GM08714 (cell line): ENCODE measurements around the gene PTPRE.

Source experiments
- H3K4me3 ChIP-seq: fragments of 200-500 bp; sonication (Bioruptor generic); 2 replicates; pipeline ENCODE4 v1.5.1; 2014; ENCODE audit warnings: mild to moderate bottlenecking, low read length, inconsistent platforms
- ZNF274 ChIP-seq: IDR thresholded peaks from 2 replicates; pipeline ENCODE4 v1.6.1; 2012; ENCODE audit warnings: mild to moderate bottlenecking, low read depth, low read length

The PTPRE gene

DNA sequence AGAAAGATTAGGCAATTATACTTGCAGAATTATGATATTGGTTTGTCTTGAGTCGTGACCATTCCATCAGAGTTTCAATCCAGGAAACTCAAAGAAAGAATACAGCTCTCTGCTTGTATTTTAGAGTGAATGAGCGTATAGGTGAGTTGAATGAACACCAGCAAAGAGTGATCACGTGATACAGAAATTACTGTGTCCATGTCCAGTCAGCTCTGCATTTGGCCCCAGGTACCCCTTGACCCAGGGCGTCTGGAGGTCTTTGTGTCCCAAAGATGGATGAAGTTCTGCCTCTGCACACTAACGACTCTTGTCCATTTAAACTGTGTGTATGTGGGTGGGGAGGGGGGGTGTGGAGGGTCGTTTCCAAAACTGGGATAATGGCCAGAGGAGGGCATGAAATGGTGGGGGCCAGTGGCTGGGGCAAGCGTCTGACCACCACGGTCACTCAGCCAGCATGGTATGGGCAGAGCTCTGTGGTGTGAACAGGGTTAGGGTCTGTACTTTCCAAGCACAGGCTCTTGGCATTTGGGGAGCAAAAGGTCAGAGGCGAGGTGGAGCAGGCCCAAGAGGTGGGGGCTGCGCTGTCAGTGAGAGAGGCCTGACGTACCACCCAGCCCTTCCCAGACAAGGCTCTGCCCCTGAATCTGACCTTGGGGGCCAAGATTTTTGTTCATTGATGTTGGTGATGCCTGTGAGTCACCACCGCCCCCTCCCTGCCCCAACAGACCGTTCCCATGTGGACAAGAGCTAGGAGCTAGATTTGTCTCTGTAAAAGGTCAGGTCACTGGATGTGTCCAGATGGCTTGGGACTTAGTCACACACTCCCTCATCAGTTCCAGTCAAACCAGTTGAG is 1.4 kb downstream of the PTPRE start:
- no peak for TF ChIP-seq ZNF274
- H3K4me3 ChIP-seq = no peak overlapping the region

DNA sequence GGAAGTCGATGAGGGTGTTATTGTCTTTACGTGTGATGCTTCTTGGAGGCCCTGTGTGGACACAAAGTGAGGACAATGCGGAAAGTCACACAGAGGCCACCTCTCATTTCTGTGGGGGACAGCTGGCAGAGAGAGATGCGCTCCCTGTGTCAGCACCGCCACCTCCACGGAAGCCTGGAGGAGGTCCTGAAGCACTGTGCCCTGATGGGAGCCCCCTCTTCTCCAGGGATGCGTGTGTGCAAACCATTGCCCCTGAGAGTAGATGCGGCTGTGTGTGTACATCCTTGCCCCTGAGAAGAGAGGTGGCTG is 2.0 kb downstream of the PTPRE start:
- H3K4me3 ChIP-seq = no peak overlapping the region
- TF ChIP-seq ZNF274 = no peak

GRCh38 chr10:127909716-127910463 is 3.0 kb downstream of the PTPRE start:
- TF ChIP-seq ZNF274 = no peak
- no peak overlapping the region for H3K4me3 ChIP-seq

GRCh38 chr10:127910464-127910770 is 3.5 kb downstream of the PTPRE start:
- no peak overlapping the region for H3K4me3 ChIP-seq
- no peak for TF ChIP-seq ZNF274

DNA sequence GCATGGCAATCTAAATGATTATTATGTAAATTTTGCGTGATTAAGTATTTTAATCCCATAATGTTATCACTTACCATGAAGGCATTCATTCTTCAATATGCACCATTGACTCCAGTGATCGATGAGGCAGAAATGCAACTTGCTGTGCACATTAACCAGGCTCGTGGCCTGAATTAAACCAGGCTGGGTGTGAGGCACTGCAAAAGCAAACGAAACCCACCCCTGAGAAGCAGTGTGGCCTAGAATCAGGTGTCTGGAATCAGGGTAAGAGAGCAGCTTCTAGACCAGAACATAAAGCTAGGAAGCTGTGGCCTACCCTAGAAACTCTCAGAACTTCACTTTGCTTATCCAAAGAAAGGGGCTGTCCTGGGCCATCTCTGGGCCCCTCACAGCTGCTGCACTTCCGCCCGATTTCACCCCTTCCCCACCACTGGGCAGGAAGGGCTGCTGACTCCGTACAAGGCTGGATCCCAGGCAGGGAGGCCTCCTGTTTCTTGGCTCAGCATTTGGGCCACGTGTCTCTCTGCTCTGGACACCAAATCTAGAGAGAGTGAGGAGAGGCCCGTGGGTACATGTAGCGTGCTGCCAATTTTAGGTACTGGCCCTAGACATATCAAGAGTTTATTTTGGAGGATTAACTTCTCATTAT is 4.4 kb downstream of the PTPRE start:
- no peak overlapping the region for H3K4me3 ChIP-seq
- no peak for TF ChIP-seq ZNF274

GRCh38 chr10:127911867-127912257 is 5.0 kb downstream of the PTPRE start:
- TF ChIP-seq ZNF274 = no peak
- no peak overlapping the region for H3K4me3 ChIP-seq

- TF ChIP-seq ZNF274 = no peak
- no peak overlapping the region for H3K4me3 ChIP-seq
Measured at GRCh38 chr10:127912607-127913367, 5.9 kb downstream of the PTPRE start.

DNA sequence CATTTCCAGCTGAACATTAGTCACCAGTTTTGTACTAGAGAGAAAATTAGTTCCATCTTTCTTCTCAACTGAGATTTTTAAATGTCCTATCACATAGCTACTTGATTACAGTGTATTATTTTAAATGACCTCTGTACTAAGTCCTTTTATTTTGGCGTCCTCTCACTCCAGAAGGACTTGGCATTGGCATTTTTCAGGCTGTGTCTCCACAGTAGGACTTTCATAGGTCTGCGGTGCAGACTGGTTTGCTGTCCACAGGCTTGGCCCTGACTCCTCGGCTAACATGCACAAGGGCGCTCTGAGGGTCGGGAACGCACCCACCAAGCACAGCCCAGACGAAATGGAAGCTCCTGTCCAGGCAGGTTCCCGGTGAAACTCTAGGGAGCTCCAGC is 6.5 kb downstream of the PTPRE start:
- no peak overlapping the region for H3K4me3 ChIP-seq
- no peak for TF ChIP-seq ZNF274

GRCh38 chr10:127915324-127915723 is 8.4 kb downstream of the PTPRE start:
- H3K4me3 ChIP-seq = no peak overlapping the region
- no peak for TF ChIP-seq ZNF274

DNA sequence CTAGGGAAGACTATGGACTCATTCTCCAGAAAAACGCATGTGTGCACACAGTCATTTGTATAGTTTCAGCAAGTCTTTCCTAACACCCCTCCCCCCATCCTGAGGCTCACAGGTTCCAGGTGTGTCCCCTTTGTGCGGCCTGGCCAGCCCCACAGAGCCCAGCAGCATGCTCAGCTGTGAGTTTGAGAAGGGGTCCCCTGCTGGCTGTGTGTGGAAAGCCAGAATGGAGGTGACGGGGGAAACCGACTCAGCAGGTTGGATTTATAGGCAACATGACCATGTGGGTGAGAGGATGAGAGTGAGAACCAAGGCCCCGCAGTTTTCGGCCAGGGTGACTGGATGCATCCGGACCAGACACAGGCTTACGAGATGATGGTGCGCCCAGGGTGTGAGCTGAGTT is 9.9 kb downstream of the PTPRE start:
- no peak for TF ChIP-seq ZNF274
- no peak overlapping the region for H3K4me3 ChIP-seq

DNA sequence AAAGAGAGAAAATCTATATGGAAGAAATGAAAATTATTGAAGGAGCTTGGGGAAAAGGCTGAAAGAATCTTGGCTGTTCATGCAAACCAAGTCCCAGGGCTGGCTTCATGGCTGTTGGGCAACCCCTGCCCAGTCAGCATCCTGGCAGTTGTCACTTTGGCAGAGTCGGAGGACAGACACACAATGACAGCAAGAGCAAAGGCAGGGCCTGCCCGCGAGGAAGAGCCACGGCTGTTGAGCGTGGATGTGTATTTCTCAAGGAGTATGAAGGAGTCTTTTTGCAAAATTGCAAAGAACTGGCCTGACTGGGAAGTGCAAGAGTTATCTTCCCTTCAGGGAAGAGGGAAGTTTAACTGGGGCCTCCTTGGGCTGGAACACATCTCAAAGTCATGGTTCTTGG is 11.7 kb downstream of the PTPRE start:
- no peak for TF ChIP-seq ZNF274
- no peak overlapping the region for H3K4me3 ChIP-seq

DNA sequence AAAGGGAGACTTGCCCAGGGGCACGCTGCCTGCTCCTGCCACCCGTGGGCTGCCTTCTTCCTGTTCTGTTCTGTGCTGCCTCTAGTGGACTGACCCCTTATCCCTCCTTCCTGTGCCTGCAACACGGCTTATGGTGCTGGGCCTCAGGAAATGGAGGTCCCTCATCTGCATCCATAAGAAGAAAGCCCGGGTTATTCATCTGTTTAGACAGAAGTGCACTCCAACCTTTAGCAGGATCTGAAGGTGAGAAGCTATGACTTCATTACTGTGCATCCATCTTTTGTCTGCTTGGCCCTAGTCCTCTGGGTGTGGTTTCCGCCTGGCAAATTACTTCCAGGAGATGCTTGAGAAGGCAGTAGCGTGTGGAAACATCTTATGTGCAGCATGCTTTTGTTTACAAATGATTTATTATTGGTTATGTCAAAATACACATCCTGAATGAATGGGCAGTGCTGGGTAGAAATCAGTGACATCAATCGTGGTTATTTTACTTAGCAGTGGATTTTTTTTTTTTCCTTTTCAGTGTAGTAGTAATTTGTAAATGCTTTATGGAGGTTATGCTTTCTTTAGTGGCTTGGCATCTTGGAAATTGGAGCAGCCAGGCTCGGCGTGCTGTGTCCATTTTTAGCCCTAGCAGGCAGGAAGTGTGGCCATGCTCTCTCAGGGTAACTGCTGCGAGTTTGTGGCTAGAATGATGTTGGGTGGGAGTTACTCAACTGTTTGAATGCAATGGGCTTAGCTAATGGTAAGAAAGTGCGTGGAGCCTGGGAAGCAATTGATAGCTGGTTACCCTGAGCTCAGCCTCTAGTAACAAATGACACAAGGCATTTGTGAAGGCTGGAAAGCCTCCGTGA is 12.7 kb downstream of the PTPRE start:
- no peak overlapping the region for H3K4me3 ChIP-seq
- no peak for TF ChIP-seq ZNF274

- TF ChIP-seq ZNF274 = no peak
Measured at GRCh38 chr10:127920306-127921074, 13.6 kb downstream of the PTPRE start.

More at GRCh38 chr10:127920306-127921074, 13.6 kb downstream of the PTPRE start:
- no peak overlapping the region for H3K4me3 ChIP-seq
